Measurements from ENCODE around the gene INPP5D.
"Not testable (repeated sequence)": the region's sequence is repeated elsewhere in the genome, so short reads cannot be mapped to it uniquely, and the experiment has no call there.

Gene INPP5D

GRCh38 chr2:233032551-233033320, 27.4 kb upstream of the INPP5D start, which contains the start of gene NEU2:
TSS of gene NEU2 (plus strand) at chr2:233032672. CDS start at chr2:233032672, 0 bp downstream.
- DNase-seq (ENCODE audit: low read depth) = no peak

GRCh38 chr2:233033672-233034071, 26.5 kb upstream of the INPP5D start:
- DNase-seq (ENCODE audit: low read depth) = no peak

DNA sequence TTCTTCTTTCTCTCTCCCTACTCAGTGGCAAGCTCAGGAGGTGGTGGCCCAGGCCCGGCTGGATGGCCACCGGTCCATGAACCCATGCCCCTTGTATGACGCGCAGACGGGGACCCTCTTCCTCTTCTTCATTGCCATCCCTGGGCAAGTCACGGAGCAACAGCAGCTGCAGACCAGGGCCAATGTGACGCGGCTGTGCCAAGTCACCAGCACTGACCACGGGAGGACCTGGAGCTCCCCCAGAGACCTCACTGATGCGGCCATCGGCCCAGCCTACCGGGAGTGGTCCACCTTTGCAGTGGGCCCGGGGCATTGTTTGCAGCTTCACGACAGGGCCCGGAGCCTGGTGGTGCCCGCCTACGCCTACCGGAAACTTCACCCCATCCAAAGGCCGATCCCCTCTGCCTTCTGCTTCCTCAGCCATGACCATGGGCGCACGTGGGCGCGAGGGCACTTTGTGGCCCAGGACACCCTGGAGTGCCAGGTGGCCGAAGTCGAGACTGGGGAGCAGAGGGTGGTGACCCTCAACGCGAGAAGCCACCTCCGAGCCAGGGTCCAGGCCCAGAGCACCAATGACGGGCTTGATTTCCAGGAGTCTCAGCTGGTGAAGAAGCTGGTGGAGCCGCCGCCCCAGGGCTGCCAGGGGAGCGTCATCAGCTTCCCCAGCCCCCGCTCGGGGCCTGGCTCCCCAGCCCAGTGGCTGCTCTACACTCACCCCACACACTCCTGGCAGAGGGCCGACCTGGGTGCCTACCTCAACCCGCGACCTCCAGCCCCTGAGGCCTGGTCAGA, 25.9 kb upstream of the INPP5D start:
- no peak for DNase-seq (ENCODE audit: low read depth)

- no peak for DNase-seq (ENCODE audit: low read depth)
Measured at GRCh38 chr2:233035426-233036161, 24.5 kb upstream of the INPP5D start.

GRCh38 chr2:233036162-233036838, 23.8 kb upstream of the INPP5D start:
- DNase-seq (ENCODE audit: low read depth) = no peak

DNA sequence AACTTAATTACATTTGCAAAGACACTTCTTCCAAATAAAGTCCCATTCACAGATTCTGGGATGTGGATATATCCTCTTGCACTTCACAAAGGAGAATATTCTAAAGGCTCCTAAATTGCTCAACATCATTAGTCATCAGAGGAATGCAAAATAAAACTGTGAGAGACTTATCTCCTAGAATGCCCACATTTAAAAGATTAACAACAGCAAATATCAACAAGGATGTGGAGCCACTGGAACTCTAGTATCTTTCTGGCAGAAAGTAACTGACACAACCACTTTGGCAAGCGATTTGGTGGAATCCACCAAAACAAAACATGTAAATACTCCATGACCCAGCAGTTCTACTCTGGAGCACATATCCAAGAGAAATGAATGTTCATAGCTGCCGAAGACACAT, 23.1 kb upstream of the INPP5D start:
- no peak for DNase-seq (ENCODE audit: low read depth)

GRCh38 chr2:233039212-233039845, 20.8 kb upstream of the INPP5D start:
- DNase-seq (ENCODE audit: low read depth) = no peak

DNA sequence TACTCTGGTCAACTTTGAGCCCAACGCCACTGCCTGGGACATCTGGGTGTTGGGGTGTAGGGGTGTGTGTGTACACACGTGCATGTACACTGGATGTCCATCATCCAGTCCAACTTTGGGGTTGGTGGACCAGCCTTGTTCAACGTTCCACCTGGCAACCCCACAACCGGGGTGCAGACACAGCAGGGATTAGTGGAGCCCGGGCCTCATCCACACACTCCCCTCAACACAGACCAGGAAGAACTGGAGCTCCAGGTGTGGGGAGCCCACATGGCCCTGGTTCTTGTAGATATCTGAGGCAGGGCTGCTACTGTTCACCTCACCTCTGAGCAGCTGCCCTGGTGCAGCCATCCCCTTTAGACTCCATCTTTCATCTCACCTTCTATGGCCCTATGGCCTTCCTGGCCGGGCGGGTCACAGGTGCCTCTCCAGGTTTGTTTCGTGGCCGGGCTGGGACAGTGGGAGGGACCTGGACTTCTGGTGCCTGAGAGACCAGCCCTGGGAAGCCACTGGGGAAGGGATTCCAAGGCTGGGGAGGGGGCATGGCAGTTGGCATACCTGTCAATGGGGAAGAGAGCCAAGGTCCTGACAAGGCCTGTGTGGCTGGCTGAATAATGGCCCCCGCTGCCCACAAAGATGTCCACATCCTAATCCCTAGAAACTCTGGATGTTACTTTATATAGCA, 20.2 kb upstream of the INPP5D start:
- DNase-seq (ENCODE audit: low read depth) = no peak

DNA sequence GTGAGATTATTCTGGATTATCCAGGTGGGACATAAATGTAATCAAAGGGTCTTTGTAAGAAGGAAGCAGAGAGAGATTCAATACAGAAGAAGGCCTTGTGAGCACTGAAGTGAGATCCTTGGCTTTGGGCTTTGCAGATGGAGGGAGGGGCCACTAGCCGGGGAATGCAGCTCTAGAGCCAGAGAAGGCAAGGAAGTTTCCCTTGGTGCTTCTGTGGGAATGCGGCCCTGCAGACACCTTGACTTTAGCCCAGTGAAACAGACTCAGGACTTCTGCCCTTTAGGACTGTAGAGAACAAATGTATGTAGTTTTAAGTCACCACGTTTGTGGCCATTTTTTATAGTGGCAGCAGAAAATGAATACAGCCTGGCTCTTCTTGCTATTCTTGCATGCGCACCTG, 19.6 kb upstream of the INPP5D start:
- DNase-seq (ENCODE audit: low read depth) = no peak

DNA sequence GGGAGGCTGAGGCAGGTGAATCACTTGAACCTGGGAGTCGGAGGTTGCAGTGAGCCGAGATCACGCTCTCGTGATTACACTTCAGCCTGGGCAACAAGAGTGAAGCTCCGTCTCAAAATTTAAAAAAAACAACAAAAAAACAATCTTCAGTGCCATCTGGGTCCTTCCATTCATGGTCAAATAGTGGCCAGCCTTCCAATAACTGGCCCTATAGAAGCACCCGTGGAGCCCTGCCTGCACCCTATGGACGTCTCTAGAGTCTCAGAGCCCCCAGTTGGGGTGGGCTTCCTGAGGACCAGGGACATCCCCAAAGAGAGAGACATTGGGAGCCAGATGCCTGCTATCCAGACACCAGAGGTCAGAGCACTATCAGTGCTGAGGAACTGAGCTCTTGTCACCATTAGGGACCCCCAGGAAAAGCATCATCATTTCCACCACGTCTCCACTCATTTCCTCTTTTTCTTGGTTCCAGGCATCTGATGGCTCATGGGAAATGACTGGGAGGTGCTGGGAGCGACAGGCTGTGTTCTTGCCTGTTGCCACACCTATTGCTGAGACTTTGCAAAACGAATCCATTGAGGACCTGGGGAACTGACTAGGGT, 18.3 kb upstream of the INPP5D start:
- DNase-seq (ENCODE audit: low read depth) = no peak

- DNase-seq (ENCODE audit: low read depth) = no peak
Measured at GRCh38 chr2:233042549-233042948, 17.6 kb upstream of the INPP5D start.

DNA sequence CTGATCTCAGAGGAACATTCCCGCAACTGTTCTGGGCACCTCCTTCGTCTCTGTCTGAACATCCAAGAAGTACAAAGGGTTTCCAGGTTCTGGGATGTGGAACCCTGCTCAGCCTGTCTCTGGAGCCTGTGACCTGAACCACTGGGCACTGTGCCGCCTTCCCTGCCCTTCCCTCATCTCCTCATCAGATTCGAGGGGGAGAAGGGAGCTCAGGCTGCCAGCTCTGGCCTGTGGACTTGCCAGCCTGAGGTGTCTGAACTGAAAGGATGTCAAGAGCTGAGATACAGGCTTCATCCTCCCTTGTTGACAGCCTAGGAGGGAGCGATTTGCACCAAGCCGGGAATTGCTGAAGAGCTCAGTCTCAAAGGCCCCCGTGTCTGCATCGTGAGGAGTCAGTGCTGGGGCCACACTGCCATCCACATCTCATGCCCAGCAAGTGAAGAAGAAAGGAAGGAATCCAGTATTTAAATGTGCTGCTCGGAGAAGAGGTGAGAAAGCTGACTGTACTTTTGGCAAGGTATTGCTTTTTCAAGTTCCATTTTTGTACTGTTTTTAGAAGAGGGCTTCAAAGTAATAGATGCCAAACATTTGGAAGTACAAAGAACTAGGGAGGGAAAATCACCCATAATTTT, 15.1 kb upstream of the INPP5D start:
- DNase-seq (ENCODE audit: low read depth) = no peak

GRCh38 chr2:233047206-233047605, 12.9 kb upstream of the INPP5D start:
- DNase-seq (ENCODE audit: low read depth) = no peak

- DNase-seq (ENCODE audit: low read depth) = no peak
Measured at GRCh38 chr2:233047667-233048066, 12.5 kb upstream of the INPP5D start.

GRCh38 chr2:233048569-233049193, 11.5 kb upstream of the INPP5D start:
- DNase-seq (ENCODE audit: low read depth) = no peak

DNA sequence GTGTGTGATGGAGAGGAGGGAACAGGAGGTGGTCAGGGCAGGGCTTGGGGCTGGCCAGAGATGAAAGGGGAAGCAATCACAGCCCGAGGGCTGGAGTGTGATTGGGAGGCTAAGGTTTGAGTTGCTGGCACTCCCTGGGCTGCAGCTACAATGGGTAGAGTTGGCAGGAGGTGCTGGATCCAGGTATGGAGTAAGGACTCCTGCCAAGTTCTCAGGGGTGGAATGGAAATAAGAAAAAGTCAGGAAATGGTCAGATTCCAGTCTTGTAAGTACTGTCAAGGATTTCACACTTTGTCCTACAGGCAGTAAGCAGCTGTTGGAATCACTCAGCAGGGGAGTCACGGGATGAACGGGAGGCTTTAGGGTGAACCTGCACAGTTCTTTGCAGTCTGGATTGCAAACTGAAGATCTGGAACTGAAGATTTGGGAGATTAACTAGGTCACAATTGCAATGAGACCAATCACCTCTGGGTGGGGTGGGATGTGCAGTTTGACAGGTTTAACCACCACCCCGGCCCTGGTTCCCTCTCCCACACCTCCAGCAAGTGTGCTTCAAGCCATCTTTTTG, 10.9 kb upstream of the INPP5D start:
- DNase-seq (ENCODE audit: low read depth) = no peak

- DNase-seq (ENCODE audit: low read depth) = no peak
Measured at GRCh38 chr2:233051241-233052149, 8.6 kb upstream of the INPP5D start.

DNA sequence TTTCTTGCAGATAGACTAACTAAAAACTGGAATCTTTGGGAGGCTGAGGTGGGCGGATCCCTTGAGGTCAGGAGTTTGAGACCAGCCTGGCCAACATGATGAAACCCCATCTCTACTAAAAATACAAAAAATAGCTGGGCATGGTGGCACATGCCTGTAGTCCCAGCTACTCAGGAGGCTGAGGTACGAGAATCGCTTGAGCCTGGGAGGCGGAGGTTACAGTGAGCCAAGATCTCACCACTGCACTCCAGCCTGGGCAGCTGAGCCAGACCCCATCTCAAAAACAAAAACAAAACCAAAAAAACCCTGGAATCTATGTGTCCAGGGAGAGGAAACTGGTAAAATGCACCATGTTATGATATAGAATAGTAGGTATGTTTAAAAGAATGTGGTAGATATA, 7.6 kb upstream of the INPP5D start:
- not testable (repeated sequence) for DNase-seq (ENCODE audit: low read depth)

Data from GM04504 (cell line).